ENCODE data around the gene SLC20A1.

GRCh38 chr2:112602917-112603316 lies 42.8 kb upstream of the SLC20A1 start:
- TF ChIP-seq CTCF (IDR thresholded peaks at IDR 0.05; ENCODE audit: low read length) (no peak), EZH2 (IDR thresholded peaks at IDR 0.05; ENCODE audit: borderline replicate concordance, low read length) (no peak)

All from OCI-LY1 (cell line).